Measurements from ENCODE around the gene CHRNG. TPM values are rescaled to one million over a fixed set of nuclear protein-coding genes. Genes with fewer than 3 reads are reported as not detected.

The CHRNG gene, protein sequence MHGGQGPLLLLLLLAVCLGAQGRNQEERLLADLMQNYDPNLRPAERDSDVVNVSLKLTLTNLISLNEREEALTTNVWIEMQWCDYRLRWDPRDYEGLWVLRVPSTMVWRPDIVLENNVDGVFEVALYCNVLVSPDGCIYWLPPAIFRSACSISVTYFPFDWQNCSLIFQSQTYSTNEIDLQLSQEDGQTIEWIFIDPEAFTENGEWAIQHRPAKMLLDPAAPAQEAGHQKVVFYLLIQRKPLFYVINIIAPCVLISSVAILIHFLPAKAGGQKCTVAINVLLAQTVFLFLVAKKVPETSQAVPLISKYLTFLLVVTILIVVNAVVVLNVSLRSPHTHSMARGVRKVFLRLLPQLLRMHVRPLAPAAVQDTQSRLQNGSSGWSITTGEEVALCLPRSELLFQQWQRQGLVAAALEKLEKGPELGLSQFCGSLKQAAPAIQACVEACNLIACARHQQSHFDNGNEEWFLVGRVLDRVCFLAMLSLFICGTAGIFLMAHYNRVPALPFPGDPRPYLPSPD
- total RNA-seq (2022; extraction: Qiagen RNA extraction): not detected in 5 replicates

DNA sequence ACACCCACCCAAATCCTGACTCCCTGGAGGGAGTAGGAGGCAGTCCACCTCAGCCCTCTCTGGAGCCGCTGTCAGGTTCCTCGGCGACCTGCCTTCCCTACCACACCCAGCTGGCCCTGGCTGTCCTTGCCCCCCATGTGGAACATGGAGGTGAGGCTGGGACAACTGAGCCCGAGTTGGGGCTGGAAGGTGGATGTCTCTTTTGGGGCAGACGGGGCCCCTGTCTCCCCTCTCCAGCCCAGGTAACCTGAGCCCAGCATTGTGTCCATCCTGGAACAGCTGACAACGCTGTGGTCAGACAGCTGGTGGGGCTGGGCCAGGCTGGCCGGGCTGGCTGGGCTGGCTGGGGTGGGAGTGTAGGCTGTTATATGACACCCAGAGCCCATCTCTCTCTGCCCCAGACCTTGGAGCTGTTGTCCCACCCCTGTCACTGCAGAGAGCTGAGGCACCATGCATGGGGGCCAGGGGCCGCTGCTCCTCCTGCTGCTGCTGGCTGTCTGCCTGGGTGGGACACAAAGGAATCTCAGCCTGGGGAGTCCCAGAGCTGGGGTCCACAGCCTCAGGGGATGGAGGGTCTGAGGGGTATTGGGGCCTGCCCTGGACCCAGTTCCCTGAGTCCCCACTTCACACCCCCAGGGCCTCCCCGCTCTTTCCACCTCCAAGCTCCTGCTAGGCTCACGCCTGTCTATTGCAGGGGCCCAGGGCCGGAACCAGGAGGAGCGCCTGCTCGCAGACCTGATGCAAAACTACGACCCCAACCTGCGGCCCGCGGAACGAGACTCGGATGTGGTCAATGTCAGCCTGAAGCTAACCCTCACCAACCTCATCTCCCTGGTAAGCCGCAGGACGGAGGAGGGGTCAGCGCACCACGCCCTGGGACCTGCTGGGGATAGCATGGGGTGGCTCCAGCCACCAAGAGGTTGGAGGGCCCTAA lies at the start of gene CHRNG:
CHRNG (plus strand) TSS at position 395 of the 934 bp plus-strand sequence; CDS start at position 451, 56 bp downstream.

DNA sequence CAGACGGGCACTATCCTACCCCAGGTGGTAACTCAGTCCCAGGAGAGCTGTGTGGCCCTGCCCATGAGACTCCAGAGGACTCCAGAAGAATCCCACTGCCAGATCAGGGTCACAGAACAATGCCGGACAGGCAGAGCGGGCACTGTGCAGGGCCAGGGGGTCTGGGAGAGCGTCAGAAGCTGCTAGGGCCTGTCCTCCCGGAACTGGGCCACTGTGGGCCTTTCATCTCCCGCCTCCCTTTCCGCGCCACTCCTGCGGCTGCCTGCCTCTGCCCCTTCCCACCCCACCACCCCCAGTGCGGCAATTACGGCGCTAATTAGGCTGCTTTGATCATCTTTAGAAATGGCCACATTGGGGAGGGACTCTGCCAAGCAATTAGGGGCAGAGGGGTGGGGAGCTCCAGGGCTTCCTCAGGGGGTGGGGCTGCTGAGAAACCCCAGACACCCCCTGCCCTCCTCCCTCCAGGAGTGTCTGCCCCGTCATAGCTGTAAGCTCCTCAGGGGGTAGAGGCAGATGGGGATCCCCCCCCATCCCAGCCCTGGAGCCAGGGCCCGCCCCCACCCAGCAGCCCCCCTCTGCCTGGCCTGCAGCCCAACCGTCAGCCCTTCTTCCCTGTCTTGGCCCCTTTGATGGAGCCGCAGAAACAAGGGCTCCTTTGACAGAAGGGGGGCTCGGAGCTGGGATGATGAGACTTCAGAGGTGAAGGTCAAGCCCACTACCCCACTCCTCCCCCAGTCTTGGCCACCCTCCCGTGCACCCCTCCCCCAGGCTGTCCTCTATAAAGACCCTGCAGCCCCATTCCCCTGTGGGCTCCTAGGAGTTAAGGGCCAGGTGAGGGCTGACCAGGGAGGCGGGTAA lies 19.7 kb upstream of the CHRNG start, which contains the start of gene PRSS56:
PRSS56 (plus strand) TSS at position 808 of the 858 bp plus-strand sequence. CDS start 211 bp downstream, outside the sequence.

GRCh38 chr2:232525791-232526371 lies 13.6 kb upstream of the CHRNG start, which contains the start of gene CHRND:
Gene CHRND, plus strand, starts transcription at chr2:232526160. Its CDS starts 56 bp downstream, at chr2:232526216.

GRCh38 chr2:232550354-232551249 lies 11.1 kb downstream of the CHRNG start, which contains the start of the genes EIF4E2 and TIGD1:
Gene EIF4E2, plus strand, starts transcription at chr2:232550689. Its CDS starts 36 bp downstream, at chr2:232550725.
Gene TIGD1, minus strand, starts transcription at chr2:232550557. Its CDS starts 675 bp downstream, at chr2:232549882.

Other genes starting within 250 kb of the CHRNG start
- 14.4 to 22.1 TPM (median 20.3 TPM) in 5 replicates for gene ALPP, start 160.9 kb upstream of the CHRNG start, total RNA-seq (2022; extraction: Qiagen RNA extraction)
- 0.37 to 0.74 TPM (median 0.49 TPM) in 5 replicates for gene ALPG, start 132.8 kb upstream of the CHRNG start, total RNA-seq (2022; extraction: Qiagen RNA extraction)
- 0.02 to 0.05 TPM (median 0.04 TPM) in 3 of 5 replicates, not detected in the others for gene ALPI, start 83.5 kb upstream of the CHRNG start, total RNA-seq (2022; extraction: Qiagen RNA extraction)
- 0.15 to 0.28 TPM (median 0.21 TPM) in 5 replicates for gene ECEL1, start 51.9 kb upstream of the CHRNG start, total RNA-seq (2022; extraction: Qiagen RNA extraction)
- 0.08 to 0.16 TPM (median 0.12 TPM) in 4 of 5 replicates, not detected in the other for gene PRSS56, start 19.3 kb upstream of the CHRNG start, total RNA-seq (2022; extraction: Qiagen RNA extraction)
- gene CHRND, start 13.5 kb upstream of the CHRNG start, total RNA-seq (2022; extraction: Qiagen RNA extraction): 0.07 to 0.09 TPM in 2 of 5 replicates, not detected in the others
- 4.1 to 4.9 TPM (median 4.5 TPM) in 5 replicates for gene TIGD1, start 10.9 kb downstream of the CHRNG start, total RNA-seq (2022; extraction: Qiagen RNA extraction)
- gene EIF4E2, start 11.0 kb downstream of the CHRNG start, total RNA-seq (2022; extraction: Qiagen RNA extraction): 101 to 174 TPM (median 105 TPM) in 5 replicates
- 3.5 to 5.1 TPM (median 4.9 TPM) in 5 replicates for gene EFHD1, start 93.9 kb downstream of the CHRNG start, total RNA-seq (2022; extraction: Qiagen RNA extraction)
- gene GIGYF2, start 157.6 kb downstream of the CHRNG start, total RNA-seq (2022; extraction: Qiagen RNA extraction): 24.5 to 34.2 TPM (median 29.1 TPM) in 5 replicates
- not detected in 5 replicates for gene KCNJ13, start 236.9 kb downstream of the CHRNG start, total RNA-seq (2022; extraction: Qiagen RNA extraction)

All from A549 treated with dexamethasone at 1 μM for 4 hours (cell line).